SK-N-MC (cell line): Measurements from ENCODE around the gene ANKLE2.

Experiments used
- DNase-seq: peaks from one replicate; pipeline ENCODE4 v3.0.0-alpha.2; 2011; ENCODE audit warnings: low read depth, low spot score
- H3K27ac ChIP-seq: fragments of 200-600 bp; sonication (generic); 2 replicates; pipeline ENCODE4 v1.5.1; 2016; ENCODE audit warnings: mixed run types
- H3K36me3 ChIP-seq: fragments of 200-600 bp; sonication (generic); 2 replicates; pipeline ENCODE4 v1.6.1; 2017; ENCODE audit warnings: antibody characterized with exemption, low read length, mixed read lengths; ENCODE audit not compliant: insufficient read depth
- H3K4me3 ChIP-seq: fragments of 200-600 bp; sonication (generic); 2 replicates; pipeline ENCODE4 v1.5.1; 2016
- H3K9ac ChIP-seq: fragments of 200-600 bp; sonication (generic); 2 replicates; pipeline ENCODE4 v1.8.0; 2017; ENCODE audit warnings: mixed run types, mixed read lengths; ENCODE audit not compliant: insufficient read length
- H3K9me3 ChIP-seq: fragments of 200-600 bp; sonication (generic); 2 replicates; pipeline ENCODE4 v1.6.1; 2017; ENCODE audit warnings: low read depth, mild to moderate bottlenecking, antibody characterized with exemption, low read length, moderate library complexity, mixed read lengths
- EZH2 ChIP-seq: fragments of 200-600 bp; sonication (generic); IDR thresholded peaks from one replicate; pipeline ENCODE4 v1.6.1; 2017; ENCODE audit warnings: antibody characterized with exemption
- FOXP2 ChIP-seq: optimal IDR thresholded peaks from 2 replicates; pipeline ENCODE3; 2011; ENCODE audit warnings: mild to moderate bottlenecking, moderate library complexity; ENCODE audit not compliant: insufficient read depth; ENCODE audit errors: extremely low read length, control extremely low read depth
- POLR2AphosphoS5 ChIP-seq: IDR thresholded peaks from 2 replicates; pipeline ENCODE4 v1.6.1; 2012; ENCODE audit warnings: mild to moderate bottlenecking, low read depth, low read length, borderline replicate concordance

The ANKLE2 gene

DNA sequence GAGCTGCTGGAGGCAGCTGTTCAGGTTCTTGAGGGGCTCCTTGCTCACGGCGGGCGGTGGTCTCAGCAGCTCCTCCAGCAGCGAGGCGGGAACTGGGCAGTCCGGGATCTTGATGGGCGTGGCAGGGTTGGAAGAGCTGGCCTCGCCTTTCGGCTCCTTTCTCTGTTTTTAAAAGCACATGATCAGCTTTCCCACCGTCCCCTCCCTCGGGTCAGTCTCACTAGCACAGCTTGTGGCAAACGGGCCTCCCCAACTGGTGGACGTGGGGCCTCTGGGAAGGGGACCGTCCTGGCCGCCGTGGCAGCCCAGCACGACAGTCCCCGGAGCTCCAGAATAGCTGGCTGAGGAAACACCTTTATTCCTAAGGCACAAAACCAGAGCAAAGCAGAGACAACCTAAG, 12.5 kb upstream of the ANKLE2 start:
- Histone ChIP-seq H3K9ac (no peak overlapping the region), H3K4me3 (no peak overlapping the region), H3K27ac (no peak overlapping the region), H3K9me3 (no peaks in the 10 kb centered on the region), H3K36me3 (peaks cover 34% of the 10 kb centered on the region; the same call in 1 of the 2 replicates)
- no peak for DNase-seq
- TF ChIP-seq POLR2AphosphoS5 (no peak), FOXP2 (no peak), EZH2 (no peak)

DNA sequence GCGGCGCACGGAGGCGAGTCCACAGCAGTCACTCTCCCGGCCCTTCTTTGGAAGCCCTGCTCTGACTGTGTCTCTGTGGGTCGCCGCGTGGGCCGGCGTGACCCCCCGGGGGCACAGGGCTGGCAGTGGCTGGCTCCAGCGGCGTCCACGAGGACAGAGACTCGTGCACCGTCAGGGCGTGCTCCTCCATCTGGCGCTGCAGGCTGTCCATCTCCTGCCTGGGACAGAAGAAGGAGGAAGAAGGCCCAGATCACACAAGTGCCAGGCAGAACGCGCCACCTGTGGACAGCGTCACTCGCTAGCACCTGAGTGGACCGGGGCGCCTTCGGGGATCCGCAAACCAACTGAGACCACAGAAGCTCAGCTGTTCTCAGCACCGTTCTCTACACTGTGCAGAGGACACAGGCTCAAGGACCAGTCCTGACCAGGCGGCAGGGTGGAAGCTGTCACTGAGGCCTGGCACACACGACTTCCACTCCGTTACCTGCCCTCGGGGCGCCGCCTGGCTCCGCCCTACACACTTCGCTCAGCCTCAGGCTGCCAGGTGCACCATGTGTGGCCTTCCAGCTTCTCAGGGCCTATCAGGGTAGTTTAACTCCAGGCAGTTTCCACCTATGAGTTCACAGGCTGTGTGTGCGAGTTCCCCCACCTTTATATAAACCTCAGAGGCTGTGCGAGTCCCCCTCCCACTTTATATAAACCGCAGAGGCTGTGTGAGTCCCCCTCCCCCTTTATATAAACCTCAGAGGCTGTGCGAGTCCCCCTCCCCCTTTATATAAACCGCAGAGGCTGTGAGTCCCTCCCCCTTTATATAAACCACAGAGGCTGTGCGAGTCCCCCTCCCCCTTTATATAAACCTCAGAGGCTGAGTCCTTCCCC, 11.7 kb upstream of the ANKLE2 start:
- Histone ChIP-seq H3K36me3 (peaks cover 34% of the 10 kb centered on the region; the same call in 1 of the 2 replicates), H3K27ac (no peak overlapping the region), H3K9ac (no peak overlapping the region), H3K9me3 (no peaks in the 10 kb centered on the region), H3K4me3 (no peak overlapping the region)
- TF ChIP-seq EZH2: no peak
- TF ChIP-seq POLR2AphosphoS5: no peak
- no peak for TF ChIP-seq FOXP2
- no peak for DNase-seq

GRCh38 chr12:132772606-132773005, 11.0 kb upstream of the ANKLE2 start:
- Histone ChIP-seq H3K9ac (no peak overlapping the region), H3K9me3 (no peaks in the 10 kb centered on the region), H3K27ac (no peak overlapping the region), H3K36me3 (peaks cover 31% of the 10 kb centered on the region; the same call in 1 of the 2 replicates), H3K4me3 (no peak overlapping the region)
- TF ChIP-seq POLR2AphosphoS5 (no peak), EZH2 (no peak), FOXP2 (no peak)
- no peak for DNase-seq

- H3K9ac ChIP-seq: no peak overlapping the region
- no peak for TF ChIP-seq EZH2
- no peak for TF ChIP-seq FOXP2
- TF ChIP-seq POLR2AphosphoS5: no peak
- H3K36me3 ChIP-seq: peaks cover 20% of the 10 kb centered on the region; the same call in 1 of the 2 replicates
- no peak for DNase-seq
- no peak overlapping the region for H3K4me3 ChIP-seq
- no peak overlapping the region for H3K27ac ChIP-seq
- no peaks in the 10 kb centered on the region for H3K9me3 ChIP-seq
Measured at GRCh38 chr12:132771126-132771838, 9.7 kb upstream of the ANKLE2 start.

DNA sequence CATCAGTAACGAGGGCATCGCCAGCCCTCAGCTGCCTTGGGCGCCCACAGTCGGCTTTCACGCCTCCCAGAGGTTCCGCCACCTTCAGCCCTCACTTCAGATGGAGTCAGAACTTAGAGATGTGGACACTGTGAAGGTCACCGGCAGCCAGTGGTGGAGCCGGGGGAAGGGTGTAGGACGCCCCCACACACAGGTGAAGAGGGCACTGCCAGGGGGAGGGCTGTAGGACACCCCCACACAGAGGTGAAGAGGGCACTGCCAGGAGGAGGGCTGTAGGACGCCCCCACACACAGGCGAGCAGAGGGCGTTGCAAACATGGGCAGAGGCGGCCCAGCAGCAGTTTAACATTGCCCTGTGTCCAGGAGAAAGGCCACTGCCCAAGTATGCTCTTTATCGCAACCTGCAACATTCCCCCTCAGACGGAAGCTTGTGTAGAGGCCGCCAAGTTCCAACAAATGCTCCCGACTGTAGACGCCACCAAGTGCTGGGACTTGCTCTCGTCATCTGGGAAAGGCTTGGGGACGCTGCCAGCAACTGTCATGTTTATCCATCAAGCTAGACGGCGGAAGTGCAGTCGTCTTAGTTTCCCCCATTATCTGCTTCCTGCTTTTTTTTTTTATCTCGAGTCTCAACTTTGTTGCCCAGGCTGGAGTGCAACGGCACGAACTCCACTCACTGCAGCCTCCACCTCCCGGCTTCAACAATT, 4.9 kb upstream of the ANKLE2 start:
- H3K36me3 ChIP-seq: no peaks in the 10 kb centered on the region; the same call in 1 of the 2 replicates
- H3K9me3 ChIP-seq: no peaks in the 10 kb centered on the region
- no peak overlapping the region for H3K27ac ChIP-seq
- no peak for DNase-seq
- TF ChIP-seq POLR2AphosphoS5: no peak
- no peak for TF ChIP-seq EZH2
- TF ChIP-seq FOXP2: no peak
- H3K4me3 ChIP-seq: no peak overlapping the region
- no peak overlapping the region for H3K9ac ChIP-seq

- H3K4me3 ChIP-seq: no peak overlapping the region
- no peaks in the 10 kb centered on the region for H3K9me3 ChIP-seq
- no peak overlapping the region for H3K27ac ChIP-seq
- peaks cover 4% of the 10 kb centered on the region; the same call in 1 of the 2 replicates for H3K36me3 ChIP-seq
- H3K9ac ChIP-seq: no peak overlapping the region
- TF ChIP-seq EZH2 (no peak), FOXP2 (no peak), POLR2AphosphoS5 (no peak)
- no peak for DNase-seq
Measured at GRCh38 chr12:132765361-132765760, 3.7 kb upstream of the ANKLE2 start.

GRCh38 chr12:132764231-132764630, 2.6 kb upstream of the ANKLE2 start:
- Histone ChIP-seq H3K27ac (no peak overlapping the region; the same call in 1 of the 2 replicates), H3K4me3 (no peak overlapping the region), H3K9ac (no peak overlapping the region), H3K36me3 (peaks cover 5% of the 10 kb centered on the region), H3K9me3 (no peaks in the 10 kb centered on the region)
- DNase-seq: no peak
- no peak for TF ChIP-seq FOXP2

DNA sequence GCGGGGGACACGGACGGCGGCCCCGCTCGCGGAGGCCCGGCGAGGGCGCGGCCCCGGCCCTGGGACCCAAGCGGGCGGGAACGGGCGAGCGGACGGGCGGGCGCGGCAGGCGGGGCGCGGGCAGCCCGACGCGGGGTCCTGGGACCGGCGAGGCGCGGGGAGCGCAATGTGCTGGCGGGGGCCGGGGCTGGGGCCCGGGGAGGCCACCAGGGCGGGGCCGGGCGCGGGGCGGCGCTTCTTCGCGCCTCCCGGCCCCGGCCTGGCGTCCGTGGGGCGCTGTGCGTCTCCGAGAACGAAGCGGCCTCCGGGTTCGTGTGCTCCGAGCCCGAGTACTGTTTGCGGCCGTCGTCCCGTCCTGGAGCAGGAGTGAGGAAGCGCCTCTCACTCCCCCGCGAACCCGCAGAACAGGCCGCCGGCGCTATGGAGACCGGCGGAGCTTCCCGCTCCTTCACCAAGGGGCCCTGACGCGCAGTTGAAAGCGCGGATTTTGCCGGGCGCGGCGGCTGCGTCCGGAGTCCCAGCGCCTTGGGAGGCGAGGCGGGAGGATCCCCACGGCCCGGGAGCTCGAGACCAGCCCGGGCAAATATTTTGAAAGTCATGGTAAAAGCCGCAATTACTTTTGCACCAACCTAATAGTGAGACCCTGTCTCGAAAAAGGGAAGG, 420 bp upstream of the ANKLE2 start:
- H3K9me3 ChIP-seq: no peaks in the 10 kb centered on the region
- H3K27ac ChIP-seq: peak overlapping the region; percentile 98
- peak overlapping the region; percentile 96 for H3K9ac ChIP-seq
- peaks cover 21% of the 10 kb centered on the region for H3K36me3 ChIP-seq
- H3K4me3 ChIP-seq: peak overlapping the region; percentile 87
- TF ChIP-seq FOXP2: no peak
- peak; percentile 94 for TF ChIP-seq POLR2AphosphoS5
- no peak for TF ChIP-seq EZH2
- DNase-seq: no peak
